GM19452 (cell line): ENCODE results near the gene PM20D2.
"Not testable (repeated sequence)": the region's sequence is repeated elsewhere in the genome, so short reads cannot be mapped to it uniquely, and the experiment has no call there.

Source experiments
- ATAC-seq: cut with Tn5 transposase; IDR thresholded peaks from one replicate; pipeline ENCODE4 v1.9.1; 2021; ENCODE audit not compliant: unreplicated experiment

PM20D2 gene, protein sequence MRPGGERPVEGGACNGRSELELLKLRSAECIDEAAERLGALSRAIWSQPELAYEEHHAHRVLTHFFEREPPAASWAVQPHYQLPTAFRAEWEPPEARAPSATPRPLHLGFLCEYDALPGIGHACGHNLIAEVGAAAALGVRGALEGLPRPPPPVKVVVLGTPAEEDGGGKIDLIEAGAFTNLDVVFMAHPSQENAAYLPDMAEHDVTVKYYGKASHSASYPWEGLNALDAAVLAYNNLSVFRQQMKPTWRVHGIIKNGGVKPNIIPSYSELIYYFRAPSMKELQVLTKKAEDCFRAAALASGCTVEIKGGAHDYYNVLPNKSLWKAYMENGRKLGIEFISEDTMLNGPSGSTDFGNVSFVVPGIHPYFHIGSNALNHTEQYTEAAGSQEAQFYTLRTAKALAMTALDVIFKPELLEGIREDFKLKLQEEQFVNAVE

DNA sequence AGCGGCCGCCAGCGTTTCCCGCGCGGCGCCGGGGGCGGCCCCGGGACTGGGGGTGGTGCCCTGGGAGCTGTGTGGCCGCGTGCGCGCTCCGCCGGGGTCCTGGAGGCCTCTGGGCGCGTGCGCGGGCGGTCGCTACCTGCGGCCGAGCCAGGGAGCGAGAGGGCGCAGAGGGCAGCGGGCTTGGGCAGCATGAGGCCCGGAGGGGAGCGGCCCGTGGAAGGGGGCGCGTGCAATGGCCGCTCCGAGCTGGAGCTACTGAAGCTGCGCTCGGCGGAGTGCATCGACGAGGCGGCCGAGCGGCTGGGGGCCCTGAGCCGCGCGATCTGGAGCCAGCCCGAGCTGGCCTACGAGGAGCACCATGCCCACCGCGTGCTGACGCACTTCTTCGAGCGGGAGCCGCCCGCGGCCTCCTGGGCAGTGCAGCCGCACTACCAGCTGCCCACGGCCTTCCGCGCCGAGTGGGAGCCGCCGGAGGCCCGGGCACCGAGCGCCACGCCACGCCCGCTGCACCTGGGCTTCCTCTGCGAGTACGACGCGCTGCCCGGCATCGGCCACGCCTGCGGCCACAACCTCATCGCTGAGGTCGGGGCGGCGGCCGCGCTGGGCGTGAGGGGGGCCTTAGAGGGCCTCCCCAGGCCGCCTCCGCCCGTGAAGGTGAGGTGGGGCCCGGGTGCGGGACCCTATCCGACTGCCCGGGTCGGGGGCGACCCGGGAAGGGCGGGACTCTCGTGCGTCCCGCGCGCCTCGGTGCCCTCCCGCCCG lies at the start of gene PM20D2:
PM20D2 (plus strand) TSS at position 100 of the 762 bp plus-strand sequence; CDS start at position 190, 90 bp downstream.
- ATAC-seq = peak; percentile 72

DNA sequence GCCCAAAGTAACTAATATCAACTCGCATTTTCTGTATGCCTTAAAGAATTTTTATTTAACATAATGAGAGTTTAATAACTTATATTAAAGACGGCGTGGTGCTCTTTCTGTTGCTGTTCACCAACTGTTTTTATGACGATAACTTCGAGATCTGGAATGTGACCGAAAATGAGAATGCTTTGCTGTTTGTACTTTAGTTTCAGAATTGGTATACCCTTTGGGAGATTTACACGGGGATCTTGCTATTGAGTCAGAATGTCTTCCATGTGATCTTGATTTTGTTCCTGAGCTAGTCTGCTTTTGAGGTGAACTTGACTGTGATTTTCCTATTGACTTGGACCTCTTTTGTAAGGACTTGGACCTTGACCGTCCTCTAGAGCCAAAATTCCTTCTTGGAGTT lies 47.4 kb upstream of the PM20D2 start:
- peak; percentile 53 for ATAC-seq

DNA sequence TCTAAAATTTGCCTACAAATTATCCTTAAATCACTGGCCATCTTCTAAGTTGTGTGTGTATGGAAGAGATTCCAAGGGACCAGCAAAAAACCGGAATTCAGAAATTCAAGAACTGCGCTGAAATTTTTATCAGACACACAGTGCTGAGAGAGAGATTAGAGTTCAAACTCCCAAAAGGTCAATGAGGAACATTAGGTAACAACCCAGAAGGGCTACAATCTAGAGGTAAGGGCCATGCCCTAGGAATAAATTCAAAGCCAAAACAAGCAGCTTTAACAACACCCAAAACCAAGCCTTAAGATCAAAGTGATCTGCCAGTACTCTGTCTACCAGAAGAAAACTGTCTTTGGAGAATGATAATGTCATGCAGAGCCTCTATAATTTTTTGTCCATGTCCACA lies 45.7 kb upstream of the PM20D2 start:
- ATAC-seq = no peak

DNA sequence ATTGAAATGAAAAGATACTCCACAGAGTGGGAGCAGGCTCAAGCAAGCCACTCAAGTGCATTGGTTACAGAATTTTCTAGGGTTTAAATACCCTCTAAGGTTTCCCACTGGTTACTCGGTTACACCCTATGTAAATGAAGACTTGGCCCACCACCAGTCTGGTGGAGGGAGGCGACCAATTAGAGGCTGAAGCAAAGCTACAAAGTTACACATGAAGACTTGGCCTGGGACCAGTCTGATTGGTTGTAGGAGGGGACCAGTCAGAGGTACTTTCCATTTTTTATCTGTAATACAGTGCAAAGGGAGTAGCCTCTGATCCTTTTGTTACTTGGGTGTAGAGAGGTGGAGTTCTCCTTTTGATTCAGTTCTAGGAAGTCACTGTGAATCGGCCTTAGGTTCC lies 35.6 kb upstream of the PM20D2 start:
- no peak for ATAC-seq

DNA sequence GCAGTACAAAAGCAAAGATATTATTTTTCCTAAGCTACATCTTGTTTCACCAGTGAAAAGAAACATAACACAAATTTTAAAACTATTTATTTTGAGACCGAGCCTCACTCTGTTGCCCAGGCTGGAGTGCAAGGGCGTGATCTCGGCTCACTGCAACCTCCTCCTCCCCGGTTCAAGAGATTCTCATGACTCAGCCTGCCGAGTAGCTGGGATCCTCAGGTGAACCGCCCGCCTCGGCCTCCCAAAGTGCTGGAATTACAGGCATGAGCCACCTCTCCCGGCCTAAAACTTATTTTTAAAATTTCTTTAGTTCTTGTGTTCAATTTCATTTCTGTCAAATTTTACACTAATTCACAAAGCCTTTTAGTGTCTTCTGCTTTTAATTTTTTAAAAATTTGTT lies 33.9 kb upstream of the PM20D2 start:
- no peak for ATAC-seq

DNA sequence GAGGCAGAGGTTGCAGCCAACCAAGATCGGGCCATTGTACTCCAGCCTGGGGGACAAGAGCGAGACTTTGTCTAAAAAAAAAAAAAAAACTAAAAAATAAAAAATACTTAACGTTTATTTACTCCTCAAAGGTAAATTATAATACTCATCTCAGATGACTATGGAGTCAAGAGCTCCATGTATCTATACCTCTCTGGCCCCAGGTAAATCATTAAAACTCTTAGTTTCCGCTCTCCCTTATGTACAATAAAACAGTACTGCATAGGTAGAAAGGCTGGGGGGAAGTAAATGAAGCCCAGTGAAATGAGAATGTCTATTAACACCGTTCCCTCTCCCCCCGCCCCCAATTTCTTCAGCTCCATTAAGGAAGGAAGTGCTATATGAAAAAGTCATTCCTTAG lies 29.2 kb upstream of the PM20D2 start:
- no peak for ATAC-seq

DNA sequence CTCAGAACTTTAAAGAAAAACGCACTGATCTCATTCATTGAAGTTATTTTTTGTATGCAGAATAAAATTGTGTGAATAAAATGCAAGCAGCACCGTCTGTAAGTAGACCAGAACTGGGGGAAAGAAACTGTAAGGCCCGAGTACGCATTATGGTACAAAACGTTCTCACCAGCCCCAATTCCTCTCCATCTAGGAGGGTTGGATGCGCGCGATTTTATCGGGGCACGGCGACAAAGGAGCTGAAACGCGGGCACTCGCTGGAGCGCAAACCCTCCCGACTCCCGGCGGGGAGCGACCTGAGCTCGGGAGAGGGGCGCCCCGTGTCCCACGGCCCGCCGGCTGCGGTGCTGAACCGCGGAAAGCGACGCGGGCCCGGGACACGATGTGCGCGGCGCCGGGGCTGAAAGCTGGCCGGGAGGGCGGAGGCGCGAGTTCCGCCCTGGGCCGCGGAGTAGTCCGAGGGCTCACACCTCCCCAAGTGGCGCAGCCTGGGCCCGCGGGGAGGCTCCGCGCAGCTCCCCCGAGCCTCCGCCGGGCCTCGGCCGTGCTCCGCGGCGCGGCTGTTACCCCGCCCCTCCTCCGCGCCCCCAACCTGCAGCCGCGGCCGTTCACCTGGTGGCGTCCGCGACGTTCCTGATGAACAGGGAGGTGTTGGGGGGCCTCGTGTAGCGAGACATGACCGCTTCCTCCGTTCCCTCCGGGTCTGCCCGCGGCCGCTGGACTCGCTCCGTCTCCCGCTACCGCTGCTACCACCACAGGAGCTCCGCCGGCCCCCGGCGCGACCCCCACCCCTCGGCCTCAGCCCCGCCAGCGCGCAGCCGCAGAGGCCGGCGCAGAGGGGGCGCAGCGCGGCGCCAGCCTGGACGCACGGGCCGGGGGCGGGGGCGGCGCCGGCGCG lies 28.4 kb upstream of the PM20D2 start, which contains the start of gene SRSF12:
SRSF12 (minus strand) TSS at position 861 of the 898 bp plus-strand sequence; CDS start at position 677, 184 bp downstream.
- ATAC-seq = peak; percentile 69

DNA sequence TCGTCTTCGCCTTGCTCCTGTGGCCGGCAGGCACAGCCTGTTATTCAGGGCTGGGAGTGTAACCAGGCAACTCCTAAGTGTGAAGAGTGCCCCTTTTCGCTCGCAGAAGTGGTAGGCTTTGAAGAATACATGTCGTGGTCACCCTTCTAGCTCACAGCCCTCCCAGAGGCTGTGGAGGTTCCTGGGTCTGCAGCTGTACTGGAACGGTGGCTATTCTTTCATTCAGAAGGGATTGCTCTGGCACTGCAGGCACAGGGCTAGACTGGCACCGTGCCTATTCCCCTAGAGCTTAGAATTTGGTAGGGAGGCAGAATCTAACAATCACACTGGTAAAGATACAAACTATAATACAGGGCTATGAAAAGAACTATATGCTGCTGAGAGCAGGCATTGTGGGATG lies 26.9 kb upstream of the PM20D2 start:
- no peak for ATAC-seq

DNA sequence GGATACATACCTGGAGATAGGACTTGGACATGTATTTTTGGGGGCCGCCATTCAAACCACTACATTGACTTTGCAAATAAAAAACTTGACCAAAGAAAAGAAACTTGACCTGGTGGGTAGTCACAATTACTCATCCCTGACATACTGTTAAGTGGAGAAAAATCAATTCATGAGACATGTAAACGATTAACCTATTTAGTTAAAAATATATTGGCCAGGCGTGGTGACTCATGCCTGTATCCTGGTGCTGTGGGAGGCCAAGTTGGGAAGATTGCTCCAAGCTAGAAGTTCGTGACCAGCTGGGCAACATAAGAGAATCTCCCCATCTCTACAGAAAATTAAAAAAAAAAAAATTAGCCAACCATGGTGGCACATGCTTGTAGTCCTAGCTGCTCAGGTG lies 25.5 kb upstream of the PM20D2 start:
- ATAC-seq = no peak

DNA sequence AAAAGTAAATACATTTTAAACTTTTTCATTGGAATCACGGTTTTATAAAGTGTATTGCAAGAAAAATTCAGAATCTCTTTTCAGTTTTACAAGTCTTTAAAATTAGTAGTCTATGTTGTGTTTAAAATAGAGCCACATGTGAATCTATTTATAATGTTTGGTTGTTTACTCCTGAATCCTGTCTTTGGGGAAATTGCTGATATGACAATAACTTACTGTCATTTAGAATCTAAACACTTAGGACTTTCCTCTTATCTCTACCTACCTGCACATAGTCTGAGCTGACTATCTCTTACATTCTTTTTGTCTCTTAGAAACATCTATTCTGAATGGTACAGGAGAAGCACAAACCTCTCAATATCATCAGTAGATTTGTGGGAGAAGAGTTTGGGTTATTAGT lies 23.9 kb upstream of the PM20D2 start:
- no peak for ATAC-seq

DNA sequence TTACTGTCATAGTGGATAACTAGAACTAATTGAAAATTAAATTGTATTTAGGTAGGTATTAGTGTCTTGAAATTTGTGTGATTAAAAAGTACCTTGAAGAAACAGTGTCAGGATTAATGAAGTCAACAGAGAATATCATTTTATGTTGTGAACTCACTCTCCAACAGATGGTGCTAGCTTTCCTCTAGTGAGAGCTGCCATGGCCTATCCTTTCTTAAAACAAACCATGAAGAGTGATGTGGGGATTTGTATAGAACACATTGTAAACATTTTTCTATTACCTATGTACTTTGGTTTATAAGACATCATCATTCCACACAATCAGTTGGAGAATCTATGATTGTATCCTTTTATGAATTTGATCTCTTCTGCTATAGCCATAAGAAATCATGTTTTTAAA lies 23.2 kb upstream of the PM20D2 start:
- no peak for ATAC-seq

DNA sequence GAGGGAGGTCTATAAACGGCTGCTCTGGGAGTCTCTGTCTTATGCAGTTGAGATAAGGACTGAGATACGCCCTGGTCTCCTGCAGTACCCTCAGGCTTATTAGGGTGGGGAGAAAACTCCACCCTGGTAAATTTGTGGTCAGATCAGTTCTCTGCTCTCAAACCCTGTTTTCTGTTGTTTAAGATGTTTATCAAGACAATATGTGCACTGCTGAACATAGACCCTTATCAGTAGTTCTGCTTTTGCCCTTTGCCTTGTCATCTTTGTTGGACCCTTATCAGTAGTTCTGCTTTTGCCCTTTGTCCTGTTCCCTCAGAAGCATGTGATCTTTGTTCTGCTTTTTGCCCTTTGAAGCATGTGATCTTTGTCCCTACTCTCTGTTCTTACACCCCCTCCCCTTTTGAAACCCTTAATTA lies 17.6 kb upstream of the PM20D2 start:
- ATAC-seq = not testable (repeated sequence)

DNA sequence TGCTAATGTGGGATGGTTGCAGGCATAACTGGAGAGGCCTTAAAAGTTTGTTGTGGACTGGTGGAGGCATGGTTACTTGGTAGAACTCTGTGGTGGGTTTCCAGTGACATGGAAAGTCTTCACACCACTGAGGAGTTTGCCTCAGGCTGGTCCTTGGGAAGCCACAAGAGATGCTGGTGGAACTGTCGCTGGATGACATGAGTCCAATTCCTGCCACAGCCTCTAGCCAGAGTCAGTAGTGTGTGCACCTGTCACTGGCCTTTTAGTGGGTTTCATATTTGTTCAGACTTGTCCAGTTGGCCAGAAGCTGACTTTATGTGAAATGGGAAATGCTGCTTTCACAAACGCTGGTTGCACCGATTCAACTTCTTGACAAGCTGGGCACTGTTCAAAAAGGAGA lies 14.3 kb upstream of the PM20D2 start:
- no peak for ATAC-seq

DNA sequence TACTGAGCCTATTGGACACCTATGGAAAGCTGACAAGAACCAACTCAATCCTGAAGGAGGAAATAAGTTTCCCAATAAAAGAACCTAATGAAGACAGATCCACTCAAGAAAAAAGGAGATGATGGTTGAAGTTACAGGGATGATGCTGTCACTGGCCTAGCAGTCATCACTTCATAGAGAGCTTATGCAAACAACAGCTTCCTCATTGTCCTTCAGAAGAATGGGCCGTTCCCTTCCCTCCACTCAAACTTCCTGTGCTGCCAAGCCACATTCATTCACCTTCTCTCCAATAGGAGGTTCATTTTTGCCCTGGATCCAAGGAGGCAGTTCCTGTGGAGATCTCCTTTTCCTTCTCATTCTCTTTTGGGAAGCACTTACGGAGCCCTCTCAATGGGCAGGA lies 13.8 kb upstream of the PM20D2 start:
- ATAC-seq = no peak

DNA sequence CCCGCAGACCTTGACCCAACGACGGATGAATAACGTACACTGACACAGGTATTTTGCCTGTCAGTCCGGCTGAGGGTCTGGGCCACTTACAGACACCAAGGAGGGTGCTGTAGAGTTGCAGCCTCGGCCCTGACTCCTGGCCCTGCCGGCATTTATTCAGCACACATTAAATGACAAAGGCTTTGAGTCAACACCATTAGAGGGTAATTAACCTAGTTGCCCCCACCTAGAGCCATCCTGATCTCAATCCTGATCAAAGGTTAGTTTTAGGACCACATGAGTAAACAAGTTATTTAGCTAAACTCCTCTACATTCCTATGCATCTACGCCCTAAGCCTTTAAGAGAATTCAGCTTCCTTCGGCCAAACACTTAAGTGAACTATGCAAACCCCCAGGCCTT lies 11.9 kb upstream of the PM20D2 start:
- no peak for ATAC-seq

DNA sequence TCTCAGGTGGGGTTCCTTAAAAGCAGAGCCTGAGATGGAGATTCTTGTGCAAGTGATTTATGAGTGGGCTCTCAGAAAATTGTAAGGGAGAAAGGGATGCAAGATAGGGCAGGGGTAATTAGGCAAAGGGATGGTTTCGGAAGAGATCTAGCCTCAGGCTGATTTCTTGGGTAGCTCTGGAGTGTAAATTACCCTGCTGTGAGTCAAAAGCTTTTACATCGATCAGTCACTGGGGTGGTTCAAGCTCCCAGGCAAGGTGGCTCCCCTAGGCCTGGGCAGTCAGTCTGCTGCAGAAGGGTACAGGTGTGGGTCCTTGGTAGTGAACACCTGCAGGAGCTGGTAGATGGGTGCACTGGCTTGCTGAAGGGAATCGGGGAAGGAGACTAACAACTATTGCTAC lies 11.1 kb upstream of the PM20D2 start:
- no peak for ATAC-seq

DNA sequence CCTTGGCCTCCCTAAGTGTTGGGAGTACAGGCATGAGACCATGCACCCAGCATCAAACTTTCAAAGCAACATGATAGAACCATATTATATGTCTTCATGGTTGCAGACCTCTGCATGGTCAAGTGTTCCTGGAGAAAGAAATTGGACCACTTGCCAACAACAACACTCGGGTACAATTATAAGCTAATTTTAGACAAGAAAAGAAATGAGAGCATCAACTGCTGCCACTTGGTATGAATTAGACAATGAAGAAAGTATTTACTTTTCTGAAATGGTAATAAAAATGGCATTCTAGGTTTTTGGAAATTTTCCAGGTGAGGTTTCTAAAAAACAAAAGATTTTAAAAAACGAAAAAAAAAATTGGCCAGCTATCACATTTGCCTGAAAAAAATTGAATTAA lies 7.7 kb upstream of the PM20D2 start:
- ATAC-seq = no peak

DNA sequence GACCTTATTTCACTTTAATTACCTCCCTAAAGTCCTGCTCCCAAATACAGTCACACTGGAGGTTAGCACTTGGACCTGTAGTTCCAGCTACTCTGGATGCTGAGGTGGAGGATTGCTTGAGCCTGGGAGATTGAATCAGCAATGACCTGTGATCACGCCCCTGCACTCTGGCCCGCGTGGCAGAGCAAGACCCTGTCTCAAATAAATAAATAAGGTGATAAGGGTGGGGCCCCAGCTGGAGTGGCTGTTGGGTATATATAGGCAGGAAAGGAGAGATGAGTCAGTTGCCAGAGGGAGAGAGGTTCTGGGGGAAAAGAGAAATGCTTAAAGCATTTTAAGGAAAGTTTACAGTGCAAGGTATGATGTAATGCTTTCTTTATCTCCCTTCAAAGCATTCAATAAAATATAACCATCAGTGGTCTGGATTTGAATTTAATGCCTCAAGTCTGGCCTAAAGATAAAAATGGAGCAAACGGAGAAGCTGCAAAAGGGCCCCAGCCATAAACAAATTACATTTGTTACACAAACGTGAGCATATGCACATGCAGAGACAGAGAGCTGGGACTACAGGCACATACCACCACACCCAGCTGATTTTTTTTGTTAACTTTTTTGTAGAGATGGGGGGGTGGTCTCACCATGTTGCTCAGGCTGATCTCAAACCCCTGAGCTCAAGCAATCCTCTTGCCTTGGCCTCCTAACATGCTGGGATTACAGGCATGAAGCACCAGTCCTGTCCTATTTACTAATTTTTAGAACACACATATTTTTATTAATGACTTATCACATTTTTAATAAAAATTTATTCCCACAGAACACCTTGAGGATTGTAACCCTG lies 6.1 kb upstream of the PM20D2 start:
- no peak for ATAC-seq

DNA sequence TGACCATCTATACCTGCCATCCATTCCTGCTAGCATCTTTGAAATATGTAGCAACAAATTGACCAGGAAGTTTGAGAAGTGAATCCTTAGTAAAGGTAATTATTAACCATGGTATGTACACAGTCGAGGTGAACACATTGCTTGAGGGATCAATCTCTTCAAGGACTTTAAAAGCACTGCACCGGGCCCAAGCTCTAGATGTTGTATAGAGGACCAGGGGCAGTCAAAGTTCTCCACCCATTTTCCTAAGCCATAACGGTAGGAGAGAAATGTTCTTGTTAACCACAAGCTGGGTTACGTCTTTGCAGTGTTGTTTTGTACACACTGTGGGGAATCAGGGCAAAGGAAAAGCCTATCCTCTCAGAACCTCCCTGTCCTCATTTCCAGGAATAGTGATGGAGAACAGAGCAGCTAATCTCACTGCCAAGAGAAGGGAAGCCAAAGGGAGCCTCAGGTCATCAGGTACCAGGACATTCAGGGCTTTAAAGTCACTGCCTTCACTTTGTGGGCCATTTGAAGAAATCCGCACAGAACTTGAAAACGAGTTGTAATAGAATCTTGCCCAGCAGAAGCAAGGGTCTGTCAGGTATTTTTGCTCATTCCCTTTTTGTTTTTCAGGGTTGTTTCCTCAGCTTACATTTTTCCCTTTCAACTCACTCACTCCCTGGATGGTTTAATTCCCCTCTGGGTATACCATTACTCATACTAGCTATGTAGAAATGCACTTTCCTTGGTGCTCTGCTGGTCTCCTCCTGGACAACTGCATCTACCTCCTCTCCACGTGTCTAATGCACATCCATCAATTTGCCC lies 5.3 kb upstream of the PM20D2 start:
- no peak for ATAC-seq
